SK-N-SH (cell line): ENCODE measurements around the gene COQ8B. TPM values are rescaled to one million over a fixed set of nuclear protein-coding genes. Genes with fewer than 3 reads are reported as not detected.

Source experiments
- CTCF ChIA-PET: fragments of 300-600, 350-600 bp; formaldehyde crosslinking; extraction: SDS; loops from one replicate; lab custom pipeline; 2021; lab: Yijun Ruan, JAX
- POLR2A ChIA-PET: fragments of 350-600 bp; sonication (Branson Sonifier 250); formaldehyde crosslinking; extraction: SDS; loops from one replicate; lab custom pipeline; 2020; ENCODE audit warnings: antibody characterized with exemption, inconsistent platforms; lab: Yijun Ruan, JAX
- DNase-seq: peaks from one replicate; pipeline ENCODE4 v3.0.0; 2012
- H2AFZ ChIP-seq: fragments of 200-600 bp; sonication (generic); 2 replicates; pipeline ENCODE4 v1.8.1; 2016; ENCODE audit warnings: antibody characterized with exemption, mild to moderate bottlenecking, low read depth
- H3F3A ChIP-seq: fragments of 200-600 bp; sonication (generic); replicated peaks from 2 replicates; pipeline ENCODE3; 2016; ENCODE audit warnings: antibody characterized with exemption, mild to moderate bottlenecking; ENCODE audit not compliant: insufficient read depth
- H3K27ac ChIP-seq, 2 experiments: fragments of 200-500 bp in 1 of 2; fragments of 200-600 bp in 1 of 2; sonication (Bioruptor generic) in 1 of 2; sonication (generic), shearing (Covaris generic) in 1 of 2; 2 replicates each; pipeline versions ENCODE4 v1.5.1 to v1.6.1; 2014 to 2016; ENCODE audit warnings: low read depth in 2 of 2, inconsistent platforms in 1 of 2, low read length in 1 of 2, mild to moderate bottlenecking in 1 of 2, mixed read lengths in 1 of 2
- H3K27me3 ChIP-seq: fragments of 200-600 bp; sonication (generic), shearing (Covaris generic); 2 replicates; pipeline ENCODE4 v1.6.1; 2016; ENCODE audit warnings: mixed run types; ENCODE audit not compliant: insufficient read depth
- H3K36me3 ChIP-seq, 2 experiments: fragments of 200-500 bp in 1 of 2; fragments of 200-600 bp in 1 of 2; sonication (Bioruptor generic) in 1 of 2; sonication (generic) in 1 of 2; replicated peaks in 1 of 2; 2 replicates each; pipeline versions ENCODE3 to v1.5.1; 2014 to 2016; ENCODE audit warnings: low read length in 1 of 2, mild to moderate bottlenecking in 1 of 2; ENCODE audit not compliant: insufficient read depth in 2 of 2, control insufficient read depth in 1 of 2
- H3K4me1 ChIP-seq, 2 experiments: fragments of 200-500 bp in 1 of 2; fragments of 200-600 bp in 1 of 2; sonication (Bioruptor generic) in 1 of 2; sonication (generic), shearing (Covaris generic) in 1 of 2; 2 replicates each; pipeline versions ENCODE4 v1.5.1 to v1.6.1; 2014 to 2016; ENCODE audit warnings: low read depth in 1 of 2, low read length in 1 of 2, mixed run types in 1 of 2; ENCODE audit not compliant: insufficient read depth in 2 of 2, control insufficient read depth in 1 of 2
- H3K4me2 ChIP-seq: fragments of 200-600 bp; sonication (generic), shearing (Covaris generic); 2 replicates; pipeline ENCODE4 v1.6.1; 2017; ENCODE audit warnings: mixed run types
- H3K4me3 ChIP-seq, 2 experiments: fragments of 200-500 bp in 1 of 2; fragments of 200-600 bp in 1 of 2; sonication (Bioruptor generic) in 1 of 2; sonication (generic), shearing (Covaris generic) in 1 of 2; 2 replicates each; pipeline versions ENCODE4 v1.5.1 to v1.8.1; 2014 to 2016; ENCODE audit warnings: low read depth in 2 of 2, inconsistent platforms in 1 of 2, low read length in 1 of 2, mild to moderate bottlenecking in 1 of 2, mixed read lengths in 1 of 2, moderate library complexity in 1 of 2
- H3K79me2 ChIP-seq: fragments of 200-600 bp; sonication (generic); 2 replicates; pipeline ENCODE4 v1.8.1; 2017; ENCODE audit warnings: mild to moderate bottlenecking; ENCODE audit not compliant: insufficient read depth
- H3K9ac ChIP-seq: fragments of 200-600 bp; sonication (generic); 2 replicates; pipeline ENCODE4 v1.6.1; 2017; ENCODE audit warnings: mixed run types
- H3K9me2 ChIP-seq: fragments of 200-600 bp; sonication (generic); 2 replicates; pipeline ENCODE4 v1.6.1; 2017; ENCODE audit warnings: mixed run types
- H3K9me3 ChIP-seq: fragments of 200-600 bp; sonication (generic); 2 replicates; pipeline ENCODE4 v1.6.1; 2017; ENCODE audit warnings: mixed run types, mild to moderate bottlenecking, moderate library complexity
- H4K20me1 ChIP-seq: fragments of 200-600 bp; sonication (generic); 2 replicates; pipeline ENCODE4 v1.6.1; 2017; ENCODE audit warnings: mild to moderate bottlenecking, mixed run types; ENCODE audit not compliant: insufficient read depth
- ELF1 ChIP-seq: IDR thresholded peaks from 2 replicates; pipeline ENCODE4 v1.4.0; 2012
- FOSL2 ChIP-seq: IDR thresholded peaks from 2 replicates; pipeline ENCODE4 v1.4.0; 2012; ENCODE audit warnings: low read depth, mild to moderate bottlenecking, moderate library complexity, borderline replicate concordance
- GABPA ChIP-seq: IDR thresholded peaks from 2 replicates; pipeline ENCODE4 v1.4.0; 2012; ENCODE audit warnings: low read depth, mild to moderate bottlenecking
- JUND ChIP-seq: IDR thresholded peaks from 2 replicates; pipeline ENCODE4 v1.4.0; 2012
- NFIC ChIP-seq: IDR thresholded peaks from 2 replicates; pipeline ENCODE4 v1.4.0; 2012; ENCODE audit warnings: borderline replicate concordance
- NRF1 ChIP-seq: IDR thresholded peaks from 2 replicates; pipeline ENCODE4 v1.6.1; 2012; ENCODE audit warnings: low read depth, mild to moderate bottlenecking, low read length
- POLR2AphosphoS5 ChIP-seq: IDR thresholded peaks from 2 replicates; pipeline ENCODE4 v1.6.1; 2012; ENCODE audit warnings: low read depth, low read length
- REST ChIP-seq: IDR thresholded peaks from 2 replicates; pipeline ENCODE4 v1.6.1; 2012; ENCODE audit warnings: mild to moderate bottlenecking, low read depth, low read length, moderate library complexity
- USF1 ChIP-seq: IDR thresholded peaks from 2 replicates; pipeline ENCODE4 v1.4.0; 2012; ENCODE audit warnings: low read depth, borderline replicate concordance
- USF2 ChIP-seq: fragments of 150-350 bp; IDR thresholded peaks from 2 replicates; pipeline ENCODE4 v1.6.1; 2017; ENCODE audit warnings: antibody characterized with exemption, low read length, low read depth, borderline replicate concordance
- WGBS: methylation state at CpG from one replicate; pipeline ENCODE4 v1.1.6; 2017; ENCODE audit warnings: low lambda C conversion rate; 5-methylcytosine and 5-hydroxymethylcytosine counted together
- polyA plus RNA-seq, 3 experiments: library from polyadenylated mRNA; depleted of rRNA; stranded (reverse); fragments of >200 nt; gene quantifications; 2 replicates each; pipeline ENCODE4 v1.2.3, GENCODE V29; 2012

COQ8B gene
- polyA plus RNA-seq, 1 of the 3 experiments (the other 2 are of a cell fraction) = 43.8 TPM

GRCh38 chr19:40672038-40672437 lies 44.6 kb downstream of the COQ8B start:
- no peak overlapping the region for H3K4me2 ChIP-seq
- 78% methylated on average over 2 of the region's 2 CpGs for WGBS
- H3K4me3 ChIP-seq = no peak overlapping the region
- H3K9me2 ChIP-seq = no peaks in the 10 kb centered on the region
- CTCF ChIA-PET = interaction anchor here (1.0 to 2.1 kb wide), 2 partner anchors 9 to 37 kb away, joined by 3 to 9 read pairs; no protein-coding TSS in a partner anchor
- H3K27me3 ChIP-seq = no peaks in the 10 kb centered on the region
- no peak overlapping the region for H2AFZ ChIP-seq
- no peaks in the 10 kb centered on the region for H3K79me2 ChIP-seq
- no peaks in the 10 kb centered on the region for H4K20me1 ChIP-seq
- H3K9ac ChIP-seq = no peak overlapping the region
- H3K36me3 ChIP-seq = peaks cover 47 to 65% of the 10 kb centered on the region in 2 experiments
- H3K9me3 ChIP-seq = no peaks in the 10 kb centered on the region
- TF ChIP-seq ELF1 (no peak), POLR2AphosphoS5 (no peak)
- H3F3A ChIP-seq = peaks cover 11% of the 10 kb centered on the region
- DNase-seq = no peak
- POLR2A ChIA-PET = interaction anchor here (0.6 kb wide), 1 partner anchor 411 kb away, joined by 5 read pairs; no protein-coding TSS in a partner anchor
- no peaks in the 10 kb centered on the region for H3K4me1 ChIP-seq
- H3K27ac ChIP-seq = no peak overlapping the region

GRCh38 chr19:40671404-40671803 lies 45.3 kb downstream of the COQ8B start:
- no peaks in the 10 kb centered on the region for H3K4me1 ChIP-seq
- no peak for DNase-seq
- WGBS = 91% methylated on average over 9 of the region's 9 CpGs
- H3K4me2 ChIP-seq = no peak overlapping the region
- no peak overlapping the region for H3K27ac ChIP-seq
- no peak overlapping the region for H2AFZ ChIP-seq
- TF ChIP-seq NRF1 = no peak
- no peak for TF ChIP-seq NFIC
- no peaks in the 10 kb centered on the region for H3K79me2 ChIP-seq
- no peak overlapping the region for H3K4me3 ChIP-seq
- peaks cover 18% of the 10 kb centered on the region for H3F3A ChIP-seq
- H3K9me2 ChIP-seq = no peaks in the 10 kb centered on the region
- ChIA-PET POLR2A (interaction anchor here (0.6 kb wide), 1 partner anchor 411 kb away, joined by 5 read pairs; no protein-coding TSS in a partner anchor), CTCF (interaction anchor here (1.0 to 2.1 kb wide), 2 partner anchors 8 to 37 kb away, joined by 3 to 9 read pairs; no protein-coding TSS in a partner anchor)
- no peaks in the 10 kb centered on the region for H3K9me3 ChIP-seq
- no peaks in the 10 kb centered on the region for H4K20me1 ChIP-seq
- H3K36me3 ChIP-seq = peaks cover 46 to 68% of the 10 kb centered on the region in 2 experiments
- no peaks in the 10 kb centered on the region for H3K27me3 ChIP-seq
- no peak overlapping the region for H3K9ac ChIP-seq

- no peak for TF ChIP-seq GABPA
- no peak for TF ChIP-seq USF1
- no peak for TF ChIP-seq FOSL2
- no peak for TF ChIP-seq JUND
- TF ChIP-seq REST = no peak
- no peak for TF ChIP-seq USF2
- TF ChIP-seq, all 33 proteins: peak for 0
- H3K36me3 ChIP-seq = peaks cover 30 to 63% of the 10 kb centered on the region in 2 experiments
- H3K79me2 ChIP-seq = no peaks in the 10 kb centered on the region
- no peak for DNase-seq
- H3K4me3 ChIP-seq = no peak overlapping the region
- H2AFZ ChIP-seq = no peak overlapping the region
- CTCF ChIA-PET = no interaction called here
- no peaks in the 10 kb centered on the region for H3K9me2 ChIP-seq
- peaks cover 0 to 5% of the 10 kb centered on the region in 2 experiments; a peak in 2 of 4 replicates for H3K4me1 ChIP-seq
- H3K9ac ChIP-seq = no peak overlapping the region
- no peaks in the 10 kb centered on the region for H3K9me3 ChIP-seq
- H3K27me3 ChIP-seq = no peaks in the 10 kb centered on the region
- WGBS = 88% methylated on average over 7 of the region's 7 CpGs
- H3K4me2 ChIP-seq = no peak overlapping the region
- H3K27ac ChIP-seq = no peak overlapping the region
- peaks cover 32% of the 10 kb centered on the region for H3F3A ChIP-seq
- POLR2A ChIA-PET = no interaction called here
- no peaks in the 10 kb centered on the region for H4K20me1 ChIP-seq
These were observed 47.6 kb downstream of the COQ8B start for GRCh38 chr19:40668991-40669614.
